HFFc6 (cell line): Measurements from ENCODE around the gene TCAIM. TPM values are rescaled to one million over a fixed set of nuclear protein-coding genes. Genes with fewer than 3 reads are reported as not detected.

ENCODE experiments used
- DNase-seq: peaks from one replicate; pipeline ENCODE4 v3.0.0-alpha.2; 2018
- H3K27ac Mint-ChIP-seq: 2 replicates; pipeline ENCODE4 v1.8.0; 2020; ENCODE audit warnings: mild to moderate bottlenecking, mixed read lengths
- H3K27me3 Mint-ChIP-seq: 2 replicates; pipeline ENCODE4 v1.8.0; 2021; ENCODE audit warnings: mild to moderate bottlenecking, moderate library complexity, mixed read lengths; ENCODE audit not compliant: insufficient read depth
- H3K36me3 Mint-ChIP-seq: 2 replicates; pipeline ENCODE4 v1.8.0; 2021; ENCODE audit warnings: low read depth, mixed read lengths
- H3K4me1 Mint-ChIP-seq: 2 replicates; pipeline ENCODE4 v1.8.0; 2020; ENCODE audit warnings: low read depth, mixed read lengths
- H3K4me3 Mint-ChIP-seq: 2 replicates; pipeline ENCODE4 v1.8.0; 2020; ENCODE audit warnings: mild to moderate bottlenecking, moderate library complexity, mixed read lengths
- H3K9me3 Mint-ChIP-seq: 2 replicates; pipeline ENCODE4 v1.8.0; 2020; ENCODE audit warnings: mild to moderate bottlenecking, mixed read lengths
- CTCF ChIP-seq: fragments of 200-600 bp; sonication (generic); IDR thresholded peaks from 2 replicates; pipeline ENCODE4 v1.5.0; 2021; ENCODE audit warnings: antibody characterized with exemption, mild to moderate bottlenecking
- total RNA-seq, 6 experiments: library from RNA; stranded (reverse); fragmentation: NEBNext Ultra II Directional; extraction: Animal tissue kit (Norgen Biotek cat#: 25700); gene quantifications; 2 replicates in 1 of 6; 3 replicates in 5 of 6; pipeline ENCODE4 v1.2.3, GENCODE V29; 2021

The TCAIM gene
- total RNA-seq, 6 experiments from 2014 or later = 18.4 to 22.4 (median 20.4) TPM

DNA sequence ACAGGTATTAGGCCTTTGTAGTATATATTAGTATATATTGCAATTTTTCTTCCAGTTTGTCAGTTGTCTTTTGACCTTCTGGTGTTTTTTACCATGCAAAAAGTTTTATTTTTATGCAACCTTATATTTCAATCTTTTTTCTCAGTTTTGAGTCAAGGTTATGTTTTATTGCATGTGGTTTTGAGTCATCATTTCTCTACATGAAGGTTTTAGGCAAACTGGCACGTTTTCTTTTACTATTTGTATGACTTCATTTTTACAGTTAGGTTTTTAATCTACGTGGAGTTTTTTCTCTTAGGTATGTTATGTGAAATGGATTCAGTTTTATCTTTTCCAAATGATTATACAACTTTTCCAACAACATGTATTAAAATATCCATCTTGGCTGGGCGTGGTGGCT lies 36.8 kb upstream of the TCAIM start:
- H3K27ac Mint-ChIP-seq = no peak overlapping the region

DNA sequence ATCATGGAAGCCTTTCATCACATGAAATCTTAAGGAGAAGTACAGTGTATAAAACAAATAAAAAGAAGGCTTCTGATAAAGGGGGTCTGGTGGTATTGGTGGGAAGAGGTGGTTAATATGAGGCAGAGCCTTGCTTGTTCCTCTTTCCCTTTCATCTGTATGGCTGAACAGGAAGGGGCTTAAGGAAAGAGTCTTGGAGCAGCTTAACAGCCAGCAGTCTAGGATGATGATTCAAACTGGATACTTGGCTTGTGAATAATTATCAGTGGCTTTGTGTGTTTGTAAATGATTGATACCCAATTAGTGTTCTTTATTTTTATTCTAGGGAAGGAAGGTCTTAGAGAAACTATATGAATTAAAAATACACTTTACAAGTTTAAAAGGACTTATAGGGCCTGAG lies 29.1 kb upstream of the TCAIM start:
- peaks cover 6% of the 10 kb centered on the region; the same call in 1 of the 2 replicates for H3K27me3 Mint-ChIP-seq
- no peaks in the 10 kb centered on the region for H3K9me3 Mint-ChIP-seq
- no peak overlapping the region for H3K27ac Mint-ChIP-seq
- no peak for TF ChIP-seq CTCF
- no peak overlapping the region for H3K4me3 Mint-ChIP-seq
- no peaks in the 10 kb centered on the region for H3K4me1 Mint-ChIP-seq
- DNase-seq = no peak
- no peaks in the 10 kb centered on the region for H3K36me3 Mint-ChIP-seq

More for the DNA sequence above, 36.8 kb upstream of the TCAIM start:
- H3K4me3 Mint-ChIP-seq = no peak overlapping the region
- no peaks in the 10 kb centered on the region for H3K36me3 Mint-ChIP-seq
- H3K9me3 Mint-ChIP-seq = no peaks in the 10 kb centered on the region
- TF ChIP-seq CTCF = no peak
- peaks cover 6% of the 10 kb centered on the region for H3K27me3 Mint-ChIP-seq
- no peak for DNase-seq
- no peaks in the 10 kb centered on the region for H3K4me1 Mint-ChIP-seq

DNA sequence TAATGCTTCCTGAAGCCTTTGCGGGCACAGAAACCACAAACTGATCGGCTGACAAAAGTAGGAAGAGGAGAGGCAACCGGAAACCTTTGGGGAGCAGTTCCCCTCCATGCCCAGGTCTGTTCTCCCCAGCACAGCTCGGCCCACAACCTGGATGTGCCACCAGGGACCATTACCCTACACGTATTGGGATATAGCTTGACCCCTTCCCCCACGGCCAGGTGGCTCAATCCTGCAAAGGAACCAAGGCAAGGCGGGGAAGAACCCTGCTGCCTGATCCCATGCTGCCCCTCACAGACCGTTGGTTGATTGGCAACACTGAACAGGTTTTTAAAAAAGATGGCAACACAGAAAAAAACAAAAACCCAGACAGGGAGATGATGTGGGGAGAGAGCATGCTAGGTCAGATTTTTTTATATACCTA lies 19.7 kb upstream of the TCAIM start:
- Mint-ChIP-seq H3K4me1 (no peaks in the 10 kb centered on the region), H3K27me3 (peaks cover 3% of the 10 kb centered on the region), H3K9me3 (no peaks in the 10 kb centered on the region), H3K27ac (no peak overlapping the region), H3K4me3 (no peak overlapping the region), H3K36me3 (no peaks in the 10 kb centered on the region)
- TF ChIP-seq CTCF = no peak
- no peak for DNase-seq

DNA sequence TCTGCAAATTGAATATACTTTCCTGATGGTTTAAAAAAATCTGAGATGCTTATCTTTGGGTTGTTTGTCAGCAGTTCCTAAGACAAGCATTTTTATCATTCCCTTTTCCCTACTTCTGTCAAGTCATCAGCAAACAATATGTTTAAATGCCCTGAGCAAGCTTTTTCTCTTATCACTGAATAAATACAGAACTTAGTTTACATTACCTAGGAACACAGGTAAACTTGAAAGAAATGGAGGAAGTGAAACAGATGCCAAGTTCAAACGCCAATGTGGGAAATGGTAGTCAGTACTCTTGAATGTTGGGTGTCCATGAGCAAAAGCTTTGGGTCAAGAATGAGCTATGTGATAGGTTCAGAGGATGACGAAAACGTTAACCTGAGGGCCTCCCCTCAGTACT lies 17.2 kb upstream of the TCAIM start:
- Mint-ChIP-seq H3K27me3 (peaks cover 3% of the 10 kb centered on the region), H3K4me1 (peaks cover 5% of the 10 kb centered on the region), H3K27ac (no peak overlapping the region), H3K9me3 (no peaks in the 10 kb centered on the region), H3K4me3 (no peak overlapping the region), H3K36me3 (no peaks in the 10 kb centered on the region)
- no peak for TF ChIP-seq CTCF
- no peak for DNase-seq

DNA sequence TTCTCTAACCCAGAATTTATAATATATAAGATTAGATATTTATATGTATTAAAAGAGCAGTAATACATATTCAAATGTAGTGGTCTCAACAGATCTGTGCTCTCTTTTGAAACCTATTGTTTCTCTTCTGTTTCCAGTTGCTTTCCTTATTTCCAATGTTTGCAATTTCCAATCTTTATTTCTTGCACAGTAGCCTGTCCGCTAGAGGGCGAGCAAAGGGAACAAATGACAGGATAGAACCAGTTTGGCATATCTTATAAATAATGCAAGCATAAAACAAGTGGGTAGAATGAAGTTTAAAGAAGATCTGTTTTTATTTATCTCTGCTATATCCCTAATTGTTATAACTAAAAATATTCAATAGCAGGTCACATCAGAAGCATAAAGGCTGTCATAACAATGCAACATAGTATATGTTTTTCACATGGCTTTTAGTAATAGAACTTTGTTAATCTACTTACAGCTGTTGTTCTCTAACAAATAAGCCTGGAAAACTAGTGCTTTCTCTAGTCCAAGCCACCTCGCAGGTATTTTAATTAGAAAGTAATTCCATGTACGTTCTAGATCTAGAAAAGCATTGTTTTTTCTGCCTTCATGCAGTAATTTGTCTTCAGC lies 15.1 kb upstream of the TCAIM start:
- Mint-ChIP-seq H3K27me3 (peaks cover 3% of the 10 kb centered on the region; the same call in 1 of the 2 replicates), H3K4me3 (no peak overlapping the region), H3K9me3 (no peaks in the 10 kb centered on the region), H3K27ac (no peak overlapping the region), H3K36me3 (no peaks in the 10 kb centered on the region), H3K4me1 (peaks cover 7% of the 10 kb centered on the region)
- DNase-seq = peak; percentile 58
- TF ChIP-seq CTCF = peak; percentile 93
